Upper lobe of left lung (tissue), 4 donors: ENCODE measurements around the gene RABL6.
"Not testable (repeated sequence)": the region's sequence is repeated elsewhere in the genome, so short reads cannot be mapped to it uniquely, and the experiment has no call there.

Experiments
- CTCF ChIP-seq, 6 experiments: fragments of 450-650 bp in 4 of 6; fragments of 200-600 bp in 2 of 6; sonication (generic) in 2 of 6; IDR thresholded peaks; one replicate each; pipeline ENCODE4 v1.5.1; 2016 to 2019; ENCODE audit warnings: antibody characterized with exemption in 6 of 6
- POLR2A ChIP-seq, 4 donors: fragments of 450-650 bp; IDR thresholded peaks; one replicate each; pipeline ENCODE4 v1.5.1; 2016 to 2017; ENCODE audit warnings: antibody characterized with exemption in 4 of 4, mild to moderate bottlenecking in 2 of 4
- POLR2AphosphoS5 ChIP-seq, 2 donors: sonication (generic); formaldehyde crosslinking; IDR thresholded peaks; one replicate each; pipeline ENCODE4 v1.5.1; 2017; ENCODE audit warnings: antibody characterized with exemption in 2 of 2

- not testable (repeated sequence) for TF ChIP-seq CTCF, POLR2AphosphoS5, POLR2A (IDR thresholded peaks at IDR 0.05)
Measured at GRCh38 chr9:136765745-136766409, 41.9 kb upstream of the RABL6 start.
